ENCODE data around the gene CCDC15.

DNA sequence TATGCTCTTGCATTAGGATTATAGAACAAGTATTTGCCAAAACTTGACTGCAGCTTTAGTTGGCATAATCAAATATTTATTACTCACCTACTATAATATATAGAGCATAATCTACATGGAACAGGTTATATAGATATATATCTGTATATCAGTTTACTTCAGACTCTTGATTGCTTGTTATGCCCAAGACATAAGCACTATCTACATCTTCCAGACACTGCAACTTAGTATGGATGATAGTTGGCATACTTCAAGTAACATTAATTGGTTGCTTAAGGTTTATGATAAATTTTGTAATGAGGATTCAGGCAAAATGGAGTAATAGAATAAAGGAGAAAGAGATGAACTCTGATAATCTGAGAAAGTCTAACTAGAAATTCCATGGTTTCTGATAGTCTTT lies 1.0 kb downstream of the CCDC15 start:
- TF ChIP-seq, protein P1, sequence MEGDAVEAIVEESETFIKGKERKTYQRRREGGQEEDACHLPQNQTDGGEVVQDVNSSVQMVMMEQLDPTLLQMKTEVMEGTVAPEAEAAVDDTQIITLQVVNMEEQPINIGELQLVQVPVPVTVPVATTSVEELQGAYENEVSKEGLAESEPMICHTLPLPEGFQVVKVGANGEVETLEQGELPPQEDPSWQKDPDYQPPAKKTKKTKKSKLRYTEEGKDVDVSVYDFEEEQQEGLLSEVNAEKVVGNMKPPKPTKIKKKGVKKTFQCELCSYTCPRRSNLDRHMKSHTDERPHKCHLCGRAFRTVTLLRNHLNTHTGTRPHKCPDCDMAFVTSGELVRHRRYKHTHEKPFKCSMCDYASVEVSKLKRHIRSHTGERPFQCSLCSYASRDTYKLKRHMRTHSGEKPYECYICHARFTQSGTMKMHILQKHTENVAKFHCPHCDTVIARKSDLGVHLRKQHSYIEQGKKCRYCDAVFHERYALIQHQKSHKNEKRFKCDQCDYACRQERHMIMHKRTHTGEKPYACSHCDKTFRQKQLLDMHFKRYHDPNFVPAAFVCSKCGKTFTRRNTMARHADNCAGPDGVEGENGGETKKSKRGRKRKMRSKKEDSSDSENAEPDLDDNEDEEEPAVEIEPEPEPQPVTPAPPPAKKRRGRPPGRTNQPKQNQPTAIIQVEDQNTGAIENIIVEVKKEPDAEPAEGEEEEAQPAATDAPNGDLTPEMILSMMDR (IDR thresholded peaks at IDR 0.05), result no peak
- TF ChIP-seq POLR2AphosphoS5 (IDR thresholded peaks at IDR 0.05; ENCODE audit: insufficient read depth in 1 of 2, low read depth in 1 of 2), result no peak

All from vagina (tissue), 2 donors.